Gastrocnemius medialis (tissue), 4 donors: ENCODE data around the gene DDX27.

ENCODE experiments used
- POLR2A ChIP-seq, 2 donors: fragments of 450-650 bp; IDR thresholded peaks; one replicate each; pipeline ENCODE4 v1.6.1; 2017; ENCODE audit warnings: antibody characterized with exemption in 2 of 2, mild to moderate bottlenecking in 2 of 2, moderate library complexity in 2 of 2
- TF ChIP-seq, protein P1 (sequence below), 5 experiments: fragments of 450-650 bp in 3 of 5; fragments of 200-600 bp in 2 of 5; sonication (generic) in 2 of 5; IDR thresholded peaks in 4 of 5; conservative IDR thresholded peaks in 1 of 5; 1 replicate in 4 of 5; 2 replicates in 1 of 5; pipeline ENCODE4 v1.5.1; 2016 to 2019; ENCODE audit warnings: antibody characterized with exemption in 5 of 5, mild to moderate bottlenecking in 3 of 5, moderate library complexity in 3 of 5

DNA sequence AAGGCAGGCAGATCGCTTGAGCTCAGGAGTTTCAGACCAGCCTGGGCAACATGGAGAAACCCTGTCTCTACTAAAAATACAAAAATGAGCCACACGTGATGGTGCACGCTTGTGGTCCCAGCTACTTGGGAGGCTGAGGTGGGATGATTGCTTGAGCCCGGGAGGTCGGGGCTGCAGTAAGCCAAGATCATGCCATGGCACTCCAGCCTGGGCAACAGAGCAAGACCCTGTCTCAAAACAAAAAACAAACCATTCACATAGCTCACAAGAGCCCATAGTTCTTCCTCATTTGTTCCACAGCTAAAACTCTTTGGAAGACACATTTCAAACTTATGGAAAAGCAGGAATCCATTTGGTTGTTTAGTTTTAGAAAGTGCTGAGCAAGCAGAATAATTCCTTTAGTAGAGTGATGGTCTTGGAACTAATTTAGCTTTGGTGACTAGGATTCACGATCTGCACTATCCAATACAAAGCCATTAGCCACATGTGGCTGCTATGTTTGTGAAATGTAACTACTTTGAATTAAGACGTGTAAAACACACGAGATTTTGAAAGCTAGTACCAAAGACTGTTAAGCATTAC is 54.6 kb downstream of the DDX27 start:
- TF ChIP-seq, protein P1, sequence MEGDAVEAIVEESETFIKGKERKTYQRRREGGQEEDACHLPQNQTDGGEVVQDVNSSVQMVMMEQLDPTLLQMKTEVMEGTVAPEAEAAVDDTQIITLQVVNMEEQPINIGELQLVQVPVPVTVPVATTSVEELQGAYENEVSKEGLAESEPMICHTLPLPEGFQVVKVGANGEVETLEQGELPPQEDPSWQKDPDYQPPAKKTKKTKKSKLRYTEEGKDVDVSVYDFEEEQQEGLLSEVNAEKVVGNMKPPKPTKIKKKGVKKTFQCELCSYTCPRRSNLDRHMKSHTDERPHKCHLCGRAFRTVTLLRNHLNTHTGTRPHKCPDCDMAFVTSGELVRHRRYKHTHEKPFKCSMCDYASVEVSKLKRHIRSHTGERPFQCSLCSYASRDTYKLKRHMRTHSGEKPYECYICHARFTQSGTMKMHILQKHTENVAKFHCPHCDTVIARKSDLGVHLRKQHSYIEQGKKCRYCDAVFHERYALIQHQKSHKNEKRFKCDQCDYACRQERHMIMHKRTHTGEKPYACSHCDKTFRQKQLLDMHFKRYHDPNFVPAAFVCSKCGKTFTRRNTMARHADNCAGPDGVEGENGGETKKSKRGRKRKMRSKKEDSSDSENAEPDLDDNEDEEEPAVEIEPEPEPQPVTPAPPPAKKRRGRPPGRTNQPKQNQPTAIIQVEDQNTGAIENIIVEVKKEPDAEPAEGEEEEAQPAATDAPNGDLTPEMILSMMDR (IDR thresholded peaks at IDR 0.05 in 4 of 5, conservative IDR thresholded peaks at IDR 0.05 in 1 of 5) = no peak
- TF ChIP-seq POLR2A (IDR thresholded peaks at IDR 0.05) = no peak
